Colonic mucosa (tissue), 4 donors: ENCODE measurements around the gene AQP5. TPM values are rescaled to one million over a fixed set of nuclear protein-coding genes. Genes with fewer than 3 reads are reported as not detected.

Source experiments
- DNase-seq: peaks from one replicate; pipeline ENCODE4 v3.0.0-alpha.2; 2020
- H3K27ac ChIP-seq: fragments of 200-600 bp; one replicate; pipeline ENCODE4 v1.8.0; 2021
- H3K27me3 ChIP-seq: fragments of 200-600 bp; one replicate; pipeline ENCODE4 v1.8.0; 2021
- H3K36me3 ChIP-seq: fragments of 200-600 bp; one replicate; pipeline ENCODE4 v1.8.0; 2021
- H3K4me1 ChIP-seq: fragments of 200-600 bp; one replicate; pipeline ENCODE4 v1.8.0; 2021; ENCODE audit warnings: mild to moderate bottlenecking
- H3K4me3 ChIP-seq: fragments of 200-600 bp; one replicate; pipeline ENCODE4 v1.8.0; 2021
- H3K9ac ChIP-seq, 2 donors: one replicate each; pipeline ENCODE4 v1.7.0; 2013; ENCODE audit warnings: control low read depth in 2 of 2, low read depth in 2 of 2, low read length in 2 of 2
- H3K9me3 ChIP-seq: fragments of 200-600 bp; one replicate; pipeline ENCODE4 v1.8.0; 2021
- CTCF ChIP-seq: fragments of 200-600 bp; IDR thresholded peaks from one replicate; pipeline ENCODE4 v1.8.0; 2022; ENCODE audit warnings: antibody characterized with exemption, mild to moderate bottlenecking
- intact Hi-C: fragments of 100-400 bp; cut with DNase I; formaldehyde crosslinking; loops from one replicate; pipeline ENCODE4 v1.14.1; 2022
- total RNA-seq, 2 donors: library from RNA; stranded (reverse); fragmentation: NEBNext Ultra II Directional in 1 of 2; extraction: Animal tissue kit (Norgen Biotek cat#: 25700) in 1 of 2; gene quantifications; one replicate each; pipeline ENCODE4 v1.2.1, GENCODE V29; 2021
- donor health status: healthy.
- donor health status: DM: no; HTN: no; CAD: no.
- donor health status: DM: no; HTN: no; CAD: no.

Gene AQP5
- total RNA-seq, 2 donors from 2014 or later: not detected

DNA sequence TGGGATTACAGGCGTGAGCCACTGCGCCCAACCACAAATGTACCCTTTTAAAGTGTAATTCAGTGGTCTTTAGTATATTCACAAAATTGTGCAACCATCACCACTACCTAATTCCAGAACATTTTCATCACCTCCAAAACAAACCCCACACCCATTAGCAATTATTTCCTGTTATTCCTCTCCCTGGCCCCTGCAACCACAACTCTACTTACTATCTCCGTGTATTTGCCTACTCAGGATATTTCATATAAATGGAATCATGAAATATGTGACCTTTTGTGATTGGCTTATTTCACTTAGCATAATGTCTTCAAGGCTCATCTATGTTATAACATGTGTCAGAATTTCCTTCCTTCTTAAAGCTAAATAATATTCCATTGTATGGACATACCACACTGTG lies 27.2 kb upstream of the AQP5 start:
- H3K4me1 ChIP-seq: no peaks in the 10 kb centered on the region
- no peak for TF ChIP-seq CTCF
- intact Hi-C loops: no loop called here

GRCh38 chr12:49936925-49937324 lies 24.7 kb upstream of the AQP5 start:
- no peaks in the 10 kb centered on the region for H3K9me3 ChIP-seq
- intact Hi-C loops: no loop called here
- H3K4me1 ChIP-seq: no peaks in the 10 kb centered on the region
- H3K27me3 ChIP-seq: no peaks in the 10 kb centered on the region
- H3K4me3 ChIP-seq: no peak overlapping the region
- no peaks in the 10 kb centered on the region for H3K36me3 ChIP-seq
- no peak for TF ChIP-seq CTCF
- H3K9ac ChIP-seq: no peak overlapping the region
- no peak overlapping the region for H3K27ac ChIP-seq
- DNase-seq: no peak

More for the DNA sequence above, 27.2 kb upstream of the AQP5 start:
- Histone ChIP-seq H3K9me3 (no peaks in the 10 kb centered on the region), H3K4me3 (no peak overlapping the region), H3K36me3 (no peaks in the 10 kb centered on the region), H3K27me3 (no peaks in the 10 kb centered on the region), H3K9ac (no peak overlapping the region), H3K27ac (no peak overlapping the region)
- no peak for DNase-seq

DNA sequence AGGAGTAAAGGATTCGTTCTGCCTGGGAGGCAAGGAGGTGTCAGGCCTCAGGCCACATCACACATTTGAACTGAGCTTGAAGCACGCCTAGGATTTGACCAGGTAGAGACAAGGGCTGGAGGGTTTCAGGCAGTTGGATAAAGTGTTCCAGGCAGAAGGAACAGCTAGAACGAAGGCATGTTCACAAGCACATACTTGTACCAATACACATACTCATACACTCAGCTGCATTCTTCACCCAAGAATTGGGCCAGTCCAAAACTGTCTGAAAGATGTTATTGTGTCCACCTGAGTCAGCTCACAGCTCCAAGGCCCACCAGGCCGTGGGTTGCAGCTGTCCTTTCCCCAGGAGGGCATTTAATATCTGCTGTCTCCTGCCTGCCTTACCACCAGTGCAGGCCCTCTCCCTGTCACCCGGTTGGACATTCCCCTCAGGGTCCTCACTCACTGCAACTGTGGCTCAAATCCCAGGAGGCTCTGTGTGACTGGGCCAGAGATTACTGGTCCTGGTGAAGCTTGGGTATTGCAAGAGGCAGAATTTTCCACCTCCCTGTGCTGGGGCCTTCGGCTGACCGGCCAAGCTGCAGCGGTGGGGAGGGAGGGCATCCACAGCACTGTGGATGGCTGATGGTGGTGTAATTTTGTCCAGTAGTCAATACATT lies 23.9 kb upstream of the AQP5 start:
- Histone ChIP-seq H3K9me3 (no peaks in the 10 kb centered on the region), H3K36me3 (no peaks in the 10 kb centered on the region), H3K27ac (no peak overlapping the region), H3K9ac (no peak overlapping the region), H3K4me3 (no peak overlapping the region), H3K27me3 (no peaks in the 10 kb centered on the region), H3K4me1 (no peaks in the 10 kb centered on the region)
- DNase-seq: no peak
- intact Hi-C loops: no loop called here
- TF ChIP-seq CTCF: no peak

DNA sequence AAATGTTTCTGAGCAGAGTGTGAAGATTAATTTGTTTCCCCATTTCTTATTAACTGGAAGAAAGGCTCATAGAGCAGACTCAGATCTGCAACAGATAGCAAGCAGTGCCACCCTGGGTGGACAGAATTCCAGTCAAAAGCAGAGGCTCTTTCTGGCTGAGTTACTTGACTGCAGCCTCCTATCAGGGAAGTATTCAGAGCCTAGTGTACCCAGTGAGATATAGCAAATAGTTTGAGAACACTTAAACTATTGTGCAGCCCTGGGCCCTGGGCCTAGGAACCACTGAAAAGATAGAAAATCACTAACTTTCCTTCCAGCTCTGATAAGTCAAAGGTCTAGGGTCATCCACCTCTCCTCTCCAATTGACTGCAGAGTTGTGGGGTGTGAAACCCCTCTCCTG lies 22.4 kb upstream of the AQP5 start:
- Histone ChIP-seq H3K4me1 (no peaks in the 10 kb centered on the region), H3K9ac (no peak overlapping the region), H3K27me3 (no peaks in the 10 kb centered on the region), H3K9me3 (no peaks in the 10 kb centered on the region), H3K27ac (no peak overlapping the region), H3K4me3 (no peak overlapping the region), H3K36me3 (no peaks in the 10 kb centered on the region)
- TF ChIP-seq CTCF: no peak
- intact Hi-C loops: no loop called here
- no peak for DNase-seq

DNA sequence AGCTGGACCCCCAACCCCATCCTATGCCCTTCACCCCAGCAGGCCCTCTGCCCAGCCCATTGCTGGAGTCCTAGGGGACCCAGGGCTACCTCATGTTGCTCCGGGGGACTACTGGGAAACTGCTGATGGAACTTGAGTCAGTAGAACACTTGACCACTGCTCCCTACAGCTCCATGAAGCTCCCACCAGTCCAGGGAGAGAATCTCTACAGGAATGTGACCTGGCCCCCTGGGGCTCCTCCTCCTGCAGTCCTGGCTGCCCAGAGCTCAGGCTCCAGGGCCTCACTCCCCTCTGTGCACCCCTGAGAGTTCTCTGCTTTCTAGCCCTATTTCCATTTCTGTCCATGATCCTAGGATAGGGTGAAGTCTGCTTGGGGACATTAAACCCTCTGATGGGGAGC lies 22.0 kb upstream of the AQP5 start:
- no peak for TF ChIP-seq CTCF
- no peak overlapping the region for H3K4me3 ChIP-seq
- H3K4me1 ChIP-seq: no peaks in the 10 kb centered on the region
- no peak for DNase-seq
- no peaks in the 10 kb centered on the region for H3K36me3 ChIP-seq
- H3K27ac ChIP-seq: no peak overlapping the region
- intact Hi-C loops: no loop called here
- no peak overlapping the region for H3K9ac ChIP-seq
- no peaks in the 10 kb centered on the region for H3K27me3 ChIP-seq
- no peaks in the 10 kb centered on the region for H3K9me3 ChIP-seq
